Measurements from ENCODE around the gene RHOH.

DNA sequence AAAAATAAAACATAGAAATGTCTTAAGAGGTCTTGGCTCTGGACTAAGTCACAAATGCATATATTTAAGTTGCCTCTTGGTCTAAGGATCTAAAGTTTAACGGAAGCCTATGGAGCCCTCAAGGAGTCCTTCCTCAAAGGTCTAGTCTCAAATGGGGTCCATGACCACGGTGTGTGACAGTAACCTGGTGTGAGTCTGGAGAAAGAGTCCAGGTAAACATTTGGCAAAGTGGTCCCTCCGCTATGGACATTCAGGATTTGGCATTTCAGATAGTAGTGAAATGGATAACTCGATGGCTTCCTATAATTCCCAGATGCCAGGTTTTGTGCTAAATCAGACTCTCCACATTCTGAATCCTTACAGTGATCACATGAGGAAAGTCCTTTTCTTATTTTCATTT lies 44.2 kb downstream of the RHOH start:
- TF ChIP-seq, protein P1, sequence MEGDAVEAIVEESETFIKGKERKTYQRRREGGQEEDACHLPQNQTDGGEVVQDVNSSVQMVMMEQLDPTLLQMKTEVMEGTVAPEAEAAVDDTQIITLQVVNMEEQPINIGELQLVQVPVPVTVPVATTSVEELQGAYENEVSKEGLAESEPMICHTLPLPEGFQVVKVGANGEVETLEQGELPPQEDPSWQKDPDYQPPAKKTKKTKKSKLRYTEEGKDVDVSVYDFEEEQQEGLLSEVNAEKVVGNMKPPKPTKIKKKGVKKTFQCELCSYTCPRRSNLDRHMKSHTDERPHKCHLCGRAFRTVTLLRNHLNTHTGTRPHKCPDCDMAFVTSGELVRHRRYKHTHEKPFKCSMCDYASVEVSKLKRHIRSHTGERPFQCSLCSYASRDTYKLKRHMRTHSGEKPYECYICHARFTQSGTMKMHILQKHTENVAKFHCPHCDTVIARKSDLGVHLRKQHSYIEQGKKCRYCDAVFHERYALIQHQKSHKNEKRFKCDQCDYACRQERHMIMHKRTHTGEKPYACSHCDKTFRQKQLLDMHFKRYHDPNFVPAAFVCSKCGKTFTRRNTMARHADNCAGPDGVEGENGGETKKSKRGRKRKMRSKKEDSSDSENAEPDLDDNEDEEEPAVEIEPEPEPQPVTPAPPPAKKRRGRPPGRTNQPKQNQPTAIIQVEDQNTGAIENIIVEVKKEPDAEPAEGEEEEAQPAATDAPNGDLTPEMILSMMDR (IDR thresholded peaks at IDR 0.05; ENCODE audit: low read depth, low read length, poor library complexity, severe bottlenecking), result no peak
- no peak for TF ChIP-seq EZH2phosphoT487 (IDR thresholded peaks at IDR 0.05; ENCODE audit: borderline replicate concordance, low read length)

All from DOHH2 (cell line).